ENCODE data around the gene FOLR1. TPM values are rescaled to one million over a fixed set of nuclear protein-coding genes. Genes with fewer than 3 reads are reported as not detected.
"Not testable (repeated sequence)": the region's sequence is repeated elsewhere in the genome, so short reads cannot be mapped to it uniquely, and the experiment has no call there.

FOLR1 gene
- total and polyA plus RNA-seq, 7 donors: 0.22 to 0.36 TPM; not detected in 5

- H3K9me3 ChIP-seq; H3K4me3 ChIP-seq; H3K27ac ChIP-seq; H3K36me3 ChIP-seq (ENCODE audit: insufficient read depth in 1 of 2, low read depth in 1 of 2); H3K27me3 ChIP-seq (ENCODE audit: insufficient read depth in 3 of 3, low read length in 2 of 3); DNase-seq; H3K4me1 ChIP-seq; intact Hi-C loops (cut with DNase I); ATAC-seq: not testable (repeated sequence)
- 77 to 86% (median 84%) methylated on average over 3 of the region's 3 CpGs for WGBS, 3 donors
Observed at GRCh38 chr11:72169754-72170153, 22.2 kb upstream of the FOLR1 start.

- 57 to 75% (median 66%) methylated on average over 3 to 4 of the region's 4 CpGs for WGBS, 3 donors
- ATAC-seq; DNase-seq; H3K27ac ChIP-seq; intact Hi-C loops (cut with DNase I); H3K9me3 ChIP-seq; H3K36me3 ChIP-seq (ENCODE audit: insufficient read depth in 1 of 2, low read depth in 1 of 2); H3K4me3 ChIP-seq; H3K27me3 ChIP-seq (ENCODE audit: insufficient read depth in 3 of 3, low read length in 2 of 3); H3K4me1 ChIP-seq: not testable (repeated sequence)
Observed at GRCh38 chr11:72172043-72172442, 19.9 kb upstream of the FOLR1 start.

- H3K27ac ChIP-seq: no peak overlapping the region
- ATAC-seq: no peak
- DNase-seq: no peak
- 79 to 88% (median 88%) methylated on average over 3 of the region's 3 CpGs for WGBS, 3 donors
- no peak for TF ChIP-seq CTCF (IDR thresholded peaks at IDR 0.05)
- no peaks in the 10 kb centered on the region for H3K4me1 ChIP-seq
- no peaks in the 10 kb centered on the region for H3K36me3 ChIP-seq (ENCODE audit: insufficient read depth in 1 of 2, low read depth in 1 of 2)
- no peaks in the 10 kb centered on the region for H3K9me3 ChIP-seq
- intact Hi-C loops (cut with DNase I): no loop called here
- H3K27me3 ChIP-seq (ENCODE audit: insufficient read depth in 3 of 3, low read length in 2 of 3): no peaks in the 10 kb centered on the region
- no peak overlapping the region for H3K4me3 ChIP-seq
Observed at GRCh38 chr11:72173291-72173690, 18.6 kb upstream of the FOLR1 start.

GRCh38 chr11:72174302-72175070 lies 17.5 kb upstream of the FOLR1 start:
- Histone ChIP-seq H3K36me3 (ENCODE audit: insufficient read depth in 1 of 2, low read depth in 1 of 2) (no peaks in the 10 kb centered on the region), H3K4me1 (no peaks in the 10 kb centered on the region), H3K27me3 (ENCODE audit: insufficient read depth in 3 of 3, low read length in 2 of 3) (no peaks in the 10 kb centered on the region), H3K4me3 (no peak overlapping the region), H3K27ac (no peak overlapping the region), H3K9me3 (no peaks in the 10 kb centered on the region)
- TF ChIP-seq CTCF (IDR thresholded peaks at IDR 0.05): no peak
- intact Hi-C loops (cut with DNase I): no loop called here
- ATAC-seq (no peak), DNase-seq (no peak)
- WGBS, 3 donors: 70 to 77% (median 75%) methylated on average over 8 of the region's 8 CpGs

GRCh38 chr11:72177656-72178055 lies 14.3 kb upstream of the FOLR1 start:
- ATAC-seq (no peak), DNase-seq (no peak)
- intact Hi-C loops (cut with DNase I): no loop called here
- Histone ChIP-seq H3K36me3 (ENCODE audit: insufficient read depth in 1 of 2, low read depth in 1 of 2) (no peaks in the 10 kb centered on the region), H3K27me3 (ENCODE audit: insufficient read depth in 3 of 3, low read length in 2 of 3) (no peaks in the 10 kb centered on the region), H3K9me3 (no peaks in the 10 kb centered on the region), H3K27ac (no peak overlapping the region), H3K4me3 (no peak overlapping the region), H3K4me1 (no peaks in the 10 kb centered on the region)
- TF ChIP-seq CTCF (IDR thresholded peaks at IDR 0.05): no peak
- 79 to 89% (median 81%) methylated on average over 6 of the region's 6 CpGs for WGBS, 3 donors
